MG63 (cell line): ENCODE data around the gene PPTC7. TPM values are rescaled to one million over a fixed set of nuclear protein-coding genes. Genes with fewer than 3 reads are reported as not detected.
"Not testable (repeated sequence)": the region's sequence is repeated elsewhere in the genome, so short reads cannot be mapped to it uniquely, and the experiment has no call there.

Experiments
- DNase-seq: peaks from one replicate; pipeline ENCODE4 v3.0.0-alpha.2; 2020
- H3K27me3 ChIP-seq: fragments of 250-450 bp; sonication (Bioruptor Pico); 2 replicates; pipeline ENCODE4 v1.5.1; 2020; ENCODE audit warnings: mild to moderate bottlenecking, moderate library complexity
- H3K36me3 ChIP-seq: fragments of 250-450 bp; sonication (Bioruptor Pico); 2 replicates; pipeline ENCODE4 v1.5.1; 2020; ENCODE audit warnings: mild to moderate bottlenecking, moderate library complexity
- H3K4me3 ChIP-seq: fragments of 250-450 bp; sonication (Bioruptor Pico); 2 replicates; pipeline ENCODE4 v1.5.1; 2020; ENCODE audit warnings: mild to moderate bottlenecking, moderate library complexity
- H3K9me3 ChIP-seq: fragments of 250-450 bp; sonication (Bioruptor Pico); 2 replicates; pipeline ENCODE4 v1.5.1; 2020; ENCODE audit warnings: mild to moderate bottlenecking, moderate library complexity
- total RNA-seq: library from RNA; depleted of rRNA; stranded (reverse); fragments of >200 nt; shearing (Covaris generic); gene quantifications from 2 replicates; pipeline ENCODE4 v1.2.3, GENCODE V29; 2014; ENCODE audit warnings: low replicate concordance

Gene PPTC7
- total RNA-seq, 1 experiment from 2014 or later = 4.4 TPM

DNA sequence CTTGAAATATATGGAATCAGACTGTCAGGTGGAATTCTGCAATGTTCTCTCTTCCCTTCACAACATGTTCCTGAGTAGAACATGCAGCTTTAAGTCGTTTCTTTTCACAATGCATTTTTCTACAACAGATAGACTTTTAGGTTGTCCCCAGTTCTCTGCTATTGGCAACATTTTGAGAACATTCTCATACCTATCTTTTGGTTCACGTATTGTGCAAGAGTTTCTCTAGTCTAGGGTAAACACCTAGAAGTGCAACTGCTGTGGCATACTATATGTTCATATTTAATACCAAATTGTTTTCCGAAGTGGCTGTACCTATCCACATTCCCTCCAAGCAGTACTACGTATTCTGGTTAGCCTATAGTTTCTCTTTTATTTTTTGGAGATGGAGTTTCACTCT lies 32.1 kb downstream of the PPTC7 start:
- H3K4me3 ChIP-seq = no peak overlapping the region
- no peaks in the 10 kb centered on the region for H3K9me3 ChIP-seq
- no peak for DNase-seq
- peaks cover 11% of the 10 kb centered on the region for H3K36me3 ChIP-seq
- H3K27me3 ChIP-seq = no peaks in the 10 kb centered on the region

DNA sequence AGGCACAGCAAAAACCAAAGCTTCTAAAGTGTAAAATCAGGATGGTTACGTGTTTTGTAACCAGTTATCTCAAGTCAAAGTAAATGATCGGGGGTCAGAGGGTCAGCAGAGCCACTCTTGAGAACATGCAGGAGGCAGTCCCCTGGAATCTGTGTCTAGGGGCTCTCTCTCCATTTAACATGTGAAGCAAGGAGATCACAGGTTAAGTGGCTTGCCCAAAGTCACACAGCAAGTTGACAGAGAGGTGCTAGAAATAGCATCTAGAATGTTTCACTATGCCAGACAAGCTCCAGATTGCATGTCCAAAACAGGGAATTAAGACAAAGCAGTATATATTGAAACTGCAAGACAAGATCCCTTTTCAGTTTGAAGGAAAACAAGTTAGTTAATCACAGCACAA lies 33.4 kb downstream of the PPTC7 start:
- Histone ChIP-seq H3K27me3 (no peaks in the 10 kb centered on the region), H3K36me3 (peaks cover 16% of the 10 kb centered on the region), H3K4me3 (no peak overlapping the region), H3K9me3 (no peaks in the 10 kb centered on the region)
- DNase-seq = no peak

DNA sequence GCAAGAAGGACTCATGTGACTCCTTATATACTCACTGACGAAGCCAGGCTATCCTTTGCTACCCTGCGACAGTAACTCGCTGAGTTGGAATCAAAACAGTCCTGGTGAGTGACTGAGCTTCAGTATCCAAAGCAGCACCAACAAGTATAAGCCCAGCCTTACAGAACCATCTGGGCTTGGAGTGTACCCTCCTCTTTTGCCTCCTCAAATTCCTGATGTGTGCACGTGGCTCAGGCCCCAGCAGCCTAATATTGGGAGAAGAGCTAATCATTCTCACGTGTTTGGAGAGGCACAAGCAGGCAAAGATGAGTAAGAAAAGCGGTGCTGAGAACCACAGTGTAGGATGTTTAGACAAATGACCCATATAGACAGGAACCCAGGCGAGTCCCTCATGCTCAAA lies 34.4 kb downstream of the PPTC7 start:
- no peak for DNase-seq
- no peaks in the 10 kb centered on the region for H3K27me3 ChIP-seq
- H3K36me3 ChIP-seq = peaks cover 24% of the 10 kb centered on the region
- no peaks in the 10 kb centered on the region for H3K9me3 ChIP-seq
- no peak overlapping the region for H3K4me3 ChIP-seq

DNA sequence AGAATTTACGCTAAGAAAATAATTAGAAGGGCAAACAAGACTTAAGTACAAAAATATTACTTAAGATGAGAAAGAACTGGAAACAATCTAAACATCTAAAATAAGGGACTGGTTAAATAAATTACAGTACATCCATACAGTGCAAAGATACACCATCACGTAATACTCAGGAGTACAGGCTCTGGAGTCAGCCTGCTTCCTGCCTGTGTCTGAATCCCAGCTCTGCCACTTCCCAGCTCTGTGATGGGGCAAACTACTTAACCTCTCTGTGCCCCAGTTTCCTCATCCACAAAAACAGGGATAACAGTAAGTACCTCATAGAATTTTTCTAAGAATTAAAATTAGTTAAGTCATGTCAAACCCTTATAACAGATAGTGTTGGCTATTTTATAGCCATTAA lies 36.0 kb downstream of the PPTC7 start:
- Histone ChIP-seq H3K9me3 (no peaks in the 10 kb centered on the region), H3K36me3 (peaks cover 30% of the 10 kb centered on the region), H3K4me3 (no peak overlapping the region), H3K27me3 (no peaks in the 10 kb centered on the region)
- DNase-seq = no peak

- Histone ChIP-seq H3K4me3 (no peak overlapping the region), H3K9me3 (no peaks in the 10 kb centered on the region), H3K27me3 (no peaks in the 10 kb centered on the region), H3K36me3 (peaks cover 27% of the 10 kb centered on the region)
- peak; percentile 26 for DNase-seq
Measured at GRCh38 chr12:110546339-110546738, 36.8 kb downstream of the PPTC7 start.

DNA sequence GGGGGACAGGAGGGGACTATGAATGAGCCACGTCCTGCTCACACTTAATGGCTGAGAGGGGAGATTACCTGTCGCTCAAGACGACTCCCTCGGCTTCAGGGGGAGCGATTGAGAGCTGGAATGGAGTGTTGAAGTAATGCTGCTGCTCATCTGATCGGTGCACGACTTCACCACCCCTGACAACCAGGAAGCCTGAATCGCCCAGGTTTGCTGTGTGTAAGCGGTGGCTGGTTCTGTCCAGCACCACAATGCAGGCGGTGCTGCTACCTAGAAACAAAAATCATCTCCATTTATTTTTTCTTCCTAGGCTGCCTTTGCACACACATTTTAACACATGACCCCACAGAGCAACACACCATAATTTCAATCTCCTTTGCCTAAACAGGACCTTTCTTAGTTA lies 37.3 kb downstream of the PPTC7 start:
- Histone ChIP-seq H3K9me3 (no peaks in the 10 kb centered on the region), H3K27me3 (no peaks in the 10 kb centered on the region), H3K4me3 (no peak overlapping the region), H3K36me3 (peaks cover 26% of the 10 kb centered on the region)
- no peak for DNase-seq

DNA sequence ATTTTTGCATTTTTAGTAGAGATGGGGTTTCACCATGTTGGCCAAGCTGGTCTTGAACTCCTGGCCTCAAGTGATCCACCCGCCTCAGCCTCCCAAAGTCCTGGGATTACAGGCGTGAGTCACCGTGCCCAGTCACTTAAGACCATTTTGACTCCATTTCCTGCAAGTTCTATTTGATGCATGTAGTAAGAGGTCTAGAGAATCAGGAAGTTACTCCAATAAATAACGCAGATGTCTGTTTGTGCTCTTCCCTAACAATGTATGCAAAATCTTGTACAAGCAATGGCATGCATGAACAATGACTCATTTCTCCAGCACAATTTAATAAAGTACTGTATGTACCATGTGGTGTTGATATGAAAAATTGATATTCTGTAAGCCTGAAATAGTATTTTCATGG lies 37.9 kb downstream of the PPTC7 start:
- DNase-seq = peak; percentile 49
- not testable (repeated sequence) for H3K9me3 ChIP-seq, H3K4me3 ChIP-seq, H3K27me3 ChIP-seq
- H3K36me3 ChIP-seq = peaks cover 26% of the 10 kb centered on the region

GRCh38 chr12:110543965-110544364 lies 39.2 kb downstream of the PPTC7 start:
- H3K36me3 ChIP-seq = peaks cover 29% of the 10 kb centered on the region
- H3K9me3 ChIP-seq = no peaks in the 10 kb centered on the region
- no peaks in the 10 kb centered on the region for H3K27me3 ChIP-seq
- no peak overlapping the region for H3K4me3 ChIP-seq
- no peak for DNase-seq

GRCh38 chr12:110543252-110543959 lies 39.7 kb downstream of the PPTC7 start:
- no peak for DNase-seq
- no peak overlapping the region for H3K4me3 ChIP-seq
- no peaks in the 10 kb centered on the region for H3K9me3 ChIP-seq
- H3K36me3 ChIP-seq = peaks cover 31% of the 10 kb centered on the region
- H3K27me3 ChIP-seq = no peaks in the 10 kb centered on the region

DNA sequence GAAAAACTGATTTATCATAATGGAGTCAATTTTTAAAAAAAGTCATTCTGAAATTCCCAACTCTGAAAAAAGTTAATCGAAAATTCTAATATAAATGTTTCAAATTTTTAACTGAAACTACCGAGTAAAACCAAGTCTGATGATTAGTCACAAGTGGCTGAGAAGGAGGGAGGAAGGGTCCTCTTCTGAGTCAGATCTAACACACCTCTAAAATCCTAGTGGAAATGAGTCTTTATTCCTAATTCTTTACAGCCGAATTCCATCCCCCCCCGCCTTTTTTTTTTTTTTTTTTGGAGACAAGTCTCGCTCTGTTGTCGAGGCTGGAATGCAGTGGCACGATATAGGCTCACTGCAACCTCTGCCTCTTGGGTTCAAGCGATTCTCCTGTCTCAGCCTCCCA lies 43.1 kb downstream of the PPTC7 start:
- H3K36me3 ChIP-seq = peaks cover 47% of the 10 kb centered on the region
- no peak overlapping the region for H3K4me3 ChIP-seq
- no peak for DNase-seq
- no peaks in the 10 kb centered on the region for H3K27me3 ChIP-seq
- no peaks in the 10 kb centered on the region for H3K9me3 ChIP-seq

GRCh38 chr12:110538869-110539622 lies 44.1 kb downstream of the PPTC7 start:
- H3K4me3 ChIP-seq = no peak overlapping the region
- no peak for DNase-seq
- H3K36me3 ChIP-seq = peaks cover 39% of the 10 kb centered on the region
- no peaks in the 10 kb centered on the region for H3K9me3 ChIP-seq
- H3K27me3 ChIP-seq = no peaks in the 10 kb centered on the region

GRCh38 chr12:110537605-110538409 lies 45.3 kb downstream of the PPTC7 start:
- no peak for DNase-seq
- no peak overlapping the region for H3K4me3 ChIP-seq
- no peaks in the 10 kb centered on the region for H3K27me3 ChIP-seq

DNA sequence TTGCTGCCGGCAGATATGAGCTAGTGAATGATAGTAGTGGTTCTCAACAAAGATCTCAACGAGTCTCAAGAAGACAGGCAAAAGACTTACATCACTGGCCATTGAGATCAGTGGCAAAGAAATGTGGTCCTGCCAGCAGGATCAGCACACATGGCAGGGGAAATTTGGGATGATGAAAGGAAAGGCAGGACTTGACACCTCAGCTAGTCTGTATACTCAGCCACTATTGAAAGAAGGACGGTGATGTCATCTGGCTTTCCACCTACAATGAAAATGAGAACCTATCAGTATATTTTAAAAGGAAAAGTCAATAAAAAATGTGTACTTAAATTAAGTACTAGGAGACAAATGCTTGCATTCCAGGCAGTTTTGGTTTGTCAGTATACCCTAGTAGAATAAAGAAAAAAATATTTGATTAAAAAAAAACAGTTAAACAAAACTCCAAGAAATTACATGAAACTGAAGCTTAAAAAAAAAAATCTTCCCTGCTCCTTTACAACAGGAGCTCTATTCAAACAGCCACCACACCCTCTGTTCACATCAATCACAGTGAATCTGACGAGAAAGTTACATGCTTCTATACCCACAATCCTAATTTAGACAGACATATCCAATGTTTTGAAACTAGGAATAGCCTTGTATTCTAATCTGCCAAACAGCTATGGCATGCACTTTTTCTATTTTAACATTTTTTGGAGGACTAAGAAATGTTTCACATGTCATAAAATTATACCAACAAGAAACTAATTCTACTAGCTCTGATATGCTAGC lies 46.1 kb downstream of the PPTC7 start:
- DNase-seq = no peak
- peaks cover 32% of the 10 kb centered on the region for H3K36me3 ChIP-seq
- H3K9me3 ChIP-seq = no peaks in the 10 kb centered on the region
- H3K27me3 ChIP-seq = no peaks in the 10 kb centered on the region
- H3K4me3 ChIP-seq = no peak overlapping the region

More at GRCh38 chr12:110537605-110538409, 45.3 kb downstream of the PPTC7 start:
- Histone ChIP-seq H3K36me3 (peaks cover 32% of the 10 kb centered on the region), H3K9me3 (no peaks in the 10 kb centered on the region)

DNA sequence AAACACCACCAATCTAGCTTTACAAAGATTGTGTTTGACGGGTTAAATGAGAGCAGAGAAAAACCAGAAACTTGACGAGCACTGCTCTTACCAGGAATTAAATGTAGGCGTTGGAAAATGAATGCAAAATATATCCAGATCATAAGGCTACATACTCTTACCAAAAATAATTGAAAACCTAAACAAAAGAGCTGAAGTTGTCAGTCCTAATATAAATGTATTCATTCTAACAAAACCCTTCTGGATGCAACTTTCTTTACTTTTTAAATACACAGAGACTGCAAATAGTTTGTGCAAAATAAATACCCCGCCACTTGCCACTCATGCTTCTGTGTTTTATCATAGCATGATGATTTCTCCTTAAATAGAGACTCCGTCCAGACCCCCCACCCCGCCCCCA lies 48.3 kb downstream of the PPTC7 start:
- Histone ChIP-seq H3K27me3 (no peaks in the 10 kb centered on the region), H3K36me3 (peaks cover 32% of the 10 kb centered on the region), H3K4me3 (no peak overlapping the region), H3K9me3 (no peaks in the 10 kb centered on the region)
- DNase-seq = no peak

GRCh38 chr12:110533607-110534006 lies 49.5 kb downstream of the PPTC7 start:
- no peak for DNase-seq
- no peaks in the 10 kb centered on the region for H3K27me3 ChIP-seq
- H3K9me3 ChIP-seq = no peaks in the 10 kb centered on the region
- peaks cover 21% of the 10 kb centered on the region for H3K36me3 ChIP-seq
- H3K4me3 ChIP-seq = no peak overlapping the region

GRCh38 chr12:110532644-110533043 lies 50.5 kb downstream of the PPTC7 start:
- peaks cover 19% of the 10 kb centered on the region for H3K36me3 ChIP-seq
- H3K27me3 ChIP-seq = no peaks in the 10 kb centered on the region
- DNase-seq = no peak

More at GRCh38 chr12:110532644-110533043, 50.5 kb downstream of the PPTC7 start:
- H3K9me3 ChIP-seq = no peaks in the 10 kb centered on the region
- H3K4me3 ChIP-seq = no peak overlapping the region
